Activated naive CD4-positive, alpha-beta T cell treated with anti-CD3 and anti-CD28 coated beads, Interleukin-2, amount 10 ng/mL, durations not matched to agents 7 days and 5 days (primary cell): ENCODE measurements around the gene FBXL16.

ENCODE experiments used
- CTCF ChIA-PET: fragments of 350-600 bp; sonication (Branson Sonifier 250); formaldehyde crosslinking; loops from one replicate; lab custom pipeline; 2021; ENCODE audit warnings: antibody characterized with exemption; lab: Charles Lee
- DNase-seq: peaks from one replicate; pipeline ENCODE4 v3.0.0-alpha.2; 2020
- H3K27ac Mint-ChIP-seq: one replicate; pipeline ENCODE4 v1.8.0; 2021; ENCODE audit warnings: mild to moderate bottlenecking, moderate library complexity, mixed read lengths
- H3K27me3 Mint-ChIP-seq: one replicate; pipeline ENCODE4 v1.8.0; 2021; ENCODE audit warnings: mild to moderate bottlenecking, mixed read lengths
- H3K36me3 Mint-ChIP-seq: one replicate; pipeline ENCODE4 v1.8.0; 2021; ENCODE audit warnings: mixed read lengths
- H3K4me1 Mint-ChIP-seq: one replicate; pipeline ENCODE4 v1.8.0; 2021; ENCODE audit warnings: mixed read lengths
- H3K4me3 Mint-ChIP-seq: one replicate; pipeline ENCODE4 v1.8.0; 2021; ENCODE audit warnings: mild to moderate bottlenecking, moderate library complexity, mixed read lengths
- H3K9me3 Mint-ChIP-seq: one replicate; pipeline ENCODE4 v1.8.0; 2021; ENCODE audit warnings: mixed read lengths

FBXL16 gene

GRCh38 chr16:646679-647172 lies 58.9 kb downstream of the FBXL16 start:
- no peak overlapping the region for H3K27ac Mint-ChIP-seq
- H3K36me3 Mint-ChIP-seq, result no peaks in the 10 kb centered on the region
- H3K9me3 Mint-ChIP-seq, result no peaks in the 10 kb centered on the region
- DNase-seq, result no peak
- H3K4me1 Mint-ChIP-seq, result peaks cover 29% of the 10 kb centered on the region
- no peaks in the 10 kb centered on the region for H3K27me3 Mint-ChIP-seq
- CTCF ChIA-PET, result interaction anchor here (1.6 kb wide), 1 partner anchor 34 kb away, joined by 3 read pairs; the partner anchor contains the start of gene STUB1
- H3K4me3 Mint-ChIP-seq, result no peak overlapping the region

GRCh38 chr16:645852-646678 lies 59.5 kb downstream of the FBXL16 start:
- Mint-ChIP-seq H3K9me3 (no peaks in the 10 kb centered on the region), H3K27me3 (no peaks in the 10 kb centered on the region), H3K4me1 (peaks cover 27% of the 10 kb centered on the region), H3K27ac (no peak overlapping the region), H3K36me3 (no peaks in the 10 kb centered on the region), H3K4me3 (no peak overlapping the region)
- no peak for DNase-seq
- CTCF ChIA-PET, result no interaction called here

- H3K27ac Mint-ChIP-seq, result no peak overlapping the region
- H3K9me3 Mint-ChIP-seq, result no peaks in the 10 kb centered on the region
- H3K4me3 Mint-ChIP-seq, result no peak overlapping the region
- no peaks in the 10 kb centered on the region for H3K27me3 Mint-ChIP-seq
- no peak for DNase-seq
- peaks cover 19% of the 10 kb centered on the region for H3K4me1 Mint-ChIP-seq
- no peaks in the 10 kb centered on the region for H3K36me3 Mint-ChIP-seq
- CTCF ChIA-PET, result no interaction called here
Observed at GRCh38 chr16:644556-644955, 61.0 kb downstream of the FBXL16 start.

GRCh38 chr16:643050-643368 lies 62.6 kb downstream of the FBXL16 start:
- H3K4me1 Mint-ChIP-seq, result peaks cover 14% of the 10 kb centered on the region
- no peak overlapping the region for H3K27ac Mint-ChIP-seq
- DNase-seq, result no peak
- H3K4me3 Mint-ChIP-seq, result peak overlapping the region; percentile 68
- H3K9me3 Mint-ChIP-seq, result no peaks in the 10 kb centered on the region
- CTCF ChIA-PET, result no interaction called here
- no peaks in the 10 kb centered on the region for H3K36me3 Mint-ChIP-seq
- H3K27me3 Mint-ChIP-seq, result no peaks in the 10 kb centered on the region
